ENCODE measurements around the gene ZNF319.

The ZNF319 gene

GRCh38 chr16:57955572-57956188, 44.8 kb downstream of the ZNF319 start:
- H3K4me3 ChIP-seq (ENCODE audit: low read depth, low read length), result no peak overlapping the region
- TF ChIP-seq, protein P1, sequence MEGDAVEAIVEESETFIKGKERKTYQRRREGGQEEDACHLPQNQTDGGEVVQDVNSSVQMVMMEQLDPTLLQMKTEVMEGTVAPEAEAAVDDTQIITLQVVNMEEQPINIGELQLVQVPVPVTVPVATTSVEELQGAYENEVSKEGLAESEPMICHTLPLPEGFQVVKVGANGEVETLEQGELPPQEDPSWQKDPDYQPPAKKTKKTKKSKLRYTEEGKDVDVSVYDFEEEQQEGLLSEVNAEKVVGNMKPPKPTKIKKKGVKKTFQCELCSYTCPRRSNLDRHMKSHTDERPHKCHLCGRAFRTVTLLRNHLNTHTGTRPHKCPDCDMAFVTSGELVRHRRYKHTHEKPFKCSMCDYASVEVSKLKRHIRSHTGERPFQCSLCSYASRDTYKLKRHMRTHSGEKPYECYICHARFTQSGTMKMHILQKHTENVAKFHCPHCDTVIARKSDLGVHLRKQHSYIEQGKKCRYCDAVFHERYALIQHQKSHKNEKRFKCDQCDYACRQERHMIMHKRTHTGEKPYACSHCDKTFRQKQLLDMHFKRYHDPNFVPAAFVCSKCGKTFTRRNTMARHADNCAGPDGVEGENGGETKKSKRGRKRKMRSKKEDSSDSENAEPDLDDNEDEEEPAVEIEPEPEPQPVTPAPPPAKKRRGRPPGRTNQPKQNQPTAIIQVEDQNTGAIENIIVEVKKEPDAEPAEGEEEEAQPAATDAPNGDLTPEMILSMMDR (IDR thresholded peaks at IDR 0.05; ENCODE audit: borderline replicate concordance, insufficient read depth, low read depth, low read length), result no peak

GRCh38 chr16:57953857-57954256, 46.6 kb downstream of the ZNF319 start:
- TF ChIP-seq, protein P1 (IDR thresholded peaks at IDR 0.05; ENCODE audit: borderline replicate concordance, insufficient read depth, low read depth, low read length), result no peak
- no peak overlapping the region for H3K4me3 ChIP-seq (ENCODE audit: low read depth, low read length)

- H3K4me3 ChIP-seq (ENCODE audit: low read depth, low read length), result no peak overlapping the region
- TF ChIP-seq, protein P1 (IDR thresholded peaks at IDR 0.05; ENCODE audit: borderline replicate concordance, insufficient read depth, low read depth, low read length), result no peak
Observed at GRCh38 chr16:57952909-57953308, 47.6 kb downstream of the ZNF319 start.

DNA sequence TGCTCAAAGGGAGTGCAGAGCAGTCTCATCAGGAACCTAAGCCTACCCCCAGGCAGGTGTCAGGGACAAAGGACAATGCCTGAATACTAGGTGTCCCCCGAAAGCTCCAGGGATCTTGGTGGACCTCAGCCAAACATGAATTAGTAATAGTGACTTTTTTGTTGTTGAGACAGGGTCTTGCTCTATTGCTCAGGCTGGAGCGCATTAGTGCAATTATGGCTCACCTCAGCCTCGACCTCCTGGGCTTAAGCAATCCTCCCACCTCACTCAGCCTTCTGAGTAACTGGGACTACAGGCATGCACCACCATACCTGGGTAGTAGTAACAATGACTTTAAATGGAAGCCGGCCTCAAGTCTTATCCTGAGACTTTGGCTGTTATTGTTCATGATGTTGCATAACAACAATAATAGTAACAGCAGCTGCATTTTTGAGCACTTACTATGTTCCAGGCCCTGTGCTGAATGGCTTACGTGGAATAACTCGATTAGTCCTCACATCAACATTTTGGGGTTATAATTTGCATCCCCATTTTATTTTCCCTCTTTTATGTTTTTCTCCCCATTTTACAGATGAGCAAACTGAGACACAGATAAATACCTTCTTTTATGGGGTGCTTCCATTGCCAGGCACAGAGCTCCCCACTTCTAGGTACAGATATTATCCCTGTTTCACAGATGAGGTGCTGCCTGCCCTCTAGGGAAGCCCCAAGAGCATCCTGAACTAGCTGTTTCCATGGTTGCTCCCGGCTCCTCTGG, 49.1 kb downstream of the ZNF319 start:
- no peak overlapping the region for H3K4me3 ChIP-seq (ENCODE audit: low read depth, low read length)
- TF ChIP-seq, protein P1 (IDR thresholded peaks at IDR 0.05; ENCODE audit: borderline replicate concordance, insufficient read depth, low read depth, low read length), result no peak

DNA sequence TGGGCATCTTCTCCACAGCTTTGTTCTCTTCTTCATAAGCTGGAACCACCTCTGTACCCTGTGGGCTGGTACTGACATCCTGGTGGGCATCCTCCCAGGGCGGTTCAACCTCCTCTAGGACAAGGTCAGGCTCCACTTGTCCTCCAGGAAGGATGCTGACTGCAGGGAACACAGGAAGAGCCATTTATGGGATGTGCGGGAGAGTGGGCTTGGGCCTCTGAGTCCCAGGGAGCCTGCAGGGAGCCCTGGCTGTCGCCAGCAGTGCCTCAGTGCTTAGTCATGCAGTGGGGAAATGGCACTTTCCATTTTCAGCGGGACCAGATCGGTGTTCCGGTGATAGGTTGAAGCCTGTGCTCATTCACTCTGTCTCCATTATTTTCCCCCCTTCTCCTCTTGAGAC, 50.1 kb downstream of the ZNF319 start:
- no peak overlapping the region for H3K4me3 ChIP-seq (ENCODE audit: low read depth, low read length)
- TF ChIP-seq, protein P1 (IDR thresholded peaks at IDR 0.05; ENCODE audit: borderline replicate concordance, insufficient read depth, low read depth, low read length), result no peak

DNA sequence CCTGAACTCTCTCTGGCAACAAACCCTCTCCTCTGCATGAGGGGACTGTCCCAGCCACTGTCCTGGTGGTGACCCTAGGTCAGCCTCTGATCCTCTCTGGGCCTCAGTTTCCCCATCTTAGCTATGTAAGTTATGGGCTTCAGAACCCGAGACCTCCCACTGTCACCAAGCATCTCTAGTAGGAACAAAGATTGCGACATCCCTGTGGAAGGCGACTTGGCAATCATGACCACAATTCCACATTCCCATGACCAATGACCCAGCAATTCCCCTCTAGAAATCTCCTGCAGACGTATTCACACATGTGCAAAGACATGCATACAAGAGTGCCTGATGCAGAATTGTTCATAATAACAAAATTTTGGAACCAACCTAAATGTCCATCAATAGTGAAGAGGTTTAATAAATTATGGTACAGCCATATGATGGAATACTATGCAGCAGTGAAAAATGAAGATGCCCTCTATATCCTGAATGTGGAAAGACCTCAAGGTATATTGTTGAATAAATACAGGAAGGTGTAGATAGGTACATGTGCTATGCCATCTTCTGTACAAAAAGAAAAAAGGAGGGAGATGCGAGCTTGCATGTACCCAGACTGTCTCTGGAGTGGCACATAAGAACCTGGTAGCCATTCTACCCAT, 50.8 kb downstream of the ZNF319 start:
- TF ChIP-seq, protein P1 (IDR thresholded peaks at IDR 0.05; ENCODE audit: borderline replicate concordance, insufficient read depth, low read depth, low read length), result no peak
- H3K4me3 ChIP-seq (ENCODE audit: low read depth, low read length), result no peak overlapping the region
